Neural cell (in vitro differentiated cells): Measurements from ENCODE around the gene GXYLT2. TPM values are rescaled to one million over a fixed set of nuclear protein-coding genes. Genes with fewer than 3 reads are reported as not detected.

Source experiments
- H2AFZ ChIP-seq: fragments of 200-600, 300-800 bp; sonication (generic), shearing (Covaris generic); 2 replicates; pipeline ENCODE4 v1.6.0; 2014; ENCODE audit warnings: low read depth, mild to moderate bottlenecking, antibody characterized with exemption, low read length, moderate library complexity
- H3F3A ChIP-seq: fragments of 200-600 bp; shearing (Covaris generic); 2 replicates; pipeline ENCODE4 v1.6.1; 2016; ENCODE audit warnings: mild to moderate bottlenecking, moderate library complexity, mixed read lengths, antibody characterized with exemption, low read length; ENCODE audit not compliant: insufficient read depth, poor library complexity, severe bottlenecking
- H3K27ac ChIP-seq: fragments of 200-600, 300-800 bp; sonication (generic), shearing (Covaris generic); 2 replicates; pipeline ENCODE4 v1.5.1; 2014; ENCODE audit warnings: mild to moderate bottlenecking, low read length, moderate library complexity
- H3K27me3 ChIP-seq: fragments of 300-800, 200-600 bp; sonication (generic), shearing (Covaris generic); 2 replicates; pipeline ENCODE4 v1.6.0; 2014; ENCODE audit warnings: mild to moderate bottlenecking, low read depth, low read length, moderate library complexity; ENCODE audit not compliant: insufficient read depth
- H3K36me3 ChIP-seq: fragments of 300-800, 200-600 bp; sonication (generic), shearing (Covaris generic); 2 replicates; pipeline ENCODE4 v1.5.1; 2014; ENCODE audit warnings: mild to moderate bottlenecking, antibody characterized with exemption, low read length, moderate library complexity; ENCODE audit not compliant: insufficient read depth
- H3K4me2 ChIP-seq: fragments of 300-800, 200-600 bp; sonication (generic), shearing (Covaris generic); 2 replicates; pipeline ENCODE4 v1.6.0; 2014; ENCODE audit warnings: mild to moderate bottlenecking, low read length
- H3K4me3 ChIP-seq: fragments of 300-800, 200-600 bp; sonication (generic), shearing (Covaris generic); 2 replicates; pipeline ENCODE4 v1.5.1; 2014; ENCODE audit warnings: mild to moderate bottlenecking, low read length, moderate library complexity
- H3K79me2 ChIP-seq: fragments of 200-600 bp; shearing (Covaris generic); replicated peaks from 2 replicates; pipeline ENCODE4 v1.6.0; 2014; ENCODE audit warnings: mild to moderate bottlenecking, low read length, moderate library complexity; ENCODE audit not compliant: insufficient read depth
- H3K9ac ChIP-seq: fragments of 300-800, 200-600 bp; sonication (generic), shearing (Covaris generic); 2 replicates; pipeline ENCODE4 v1.6.1; 2016; ENCODE audit warnings: mild to moderate bottlenecking, low read length, mixed read lengths
- H3K9me2 ChIP-seq: fragments of 200-600 bp; shearing (Covaris generic); 2 replicates; pipeline ENCODE4 v1.6.1; 2016; ENCODE audit warnings: mild to moderate bottlenecking, low read length, mixed read lengths; ENCODE audit not compliant: insufficient read depth
- H3K9me3 ChIP-seq: fragments of 200-600, 300-800 bp; sonication (generic), shearing (Covaris generic); 2 replicates; pipeline ENCODE4 v1.6.1; 2016; ENCODE audit warnings: mild to moderate bottlenecking, mixed run types, low read length, moderate library complexity, mixed read lengths
- H4K20me1 ChIP-seq: fragments of 200-600 bp; shearing (Covaris generic); 2 replicates; pipeline ENCODE4 v1.6.1; 2016; ENCODE audit warnings: mild to moderate bottlenecking, mixed run types; ENCODE audit not compliant: insufficient read depth
- EP300 ChIP-seq: fragments of 450-650 bp; conservative IDR thresholded peaks from 2 replicates; pipeline ENCODE4 v1.6.1; 2014; ENCODE audit warnings: antibody characterized with exemption, mild to moderate bottlenecking, moderate library complexity; ENCODE audit not compliant: poor library complexity, severe bottlenecking
- EZH2 ChIP-seq: fragments of 200-600, 300-800 bp; shearing (Covaris generic), sonication (generic); IDR thresholded peaks from 2 replicates; pipeline ENCODE4 v1.6.1; 2014; ENCODE audit warnings: antibody characterized with exemption, low read length, borderline replicate concordance, mild to moderate bottlenecking; ENCODE audit not compliant: insufficient read depth, poor library complexity, severe bottlenecking
- MXI1 ChIP-seq: fragments of 450-650 bp; conservative IDR thresholded peaks from 2 replicates; pipeline ENCODE4 v1.6.1; 2014; ENCODE audit warnings: antibody characterized with exemption, mild to moderate bottlenecking; ENCODE audit not compliant: poor library complexity, severe bottlenecking
- POLR2AphosphoS5 ChIP-seq: IDR thresholded peaks from 2 replicates; pipeline ENCODE4 v1.6.1; 2012
- RAD21 ChIP-seq: fragments of 450-650 bp; conservative IDR thresholded peaks from 2 replicates; pipeline ENCODE4 v1.6.1; 2014; ENCODE audit warnings: antibody characterized with exemption, mild to moderate bottlenecking, moderate library complexity
- REST ChIP-seq: IDR thresholded peaks from 2 replicates; pipeline ENCODE4 v1.6.1; 2012; ENCODE audit warnings: borderline replicate concordance
- SMC3 ChIP-seq: fragments of 450-650 bp; conservative IDR thresholded peaks from 2 replicates; pipeline ENCODE4 v1.6.1; 2014; ENCODE audit warnings: antibody characterized with exemption, mild to moderate bottlenecking, moderate library complexity; ENCODE audit not compliant: poor library complexity
- TAF1 ChIP-seq: IDR thresholded peaks from 2 replicates; pipeline ENCODE4 v1.6.1; 2012; ENCODE audit warnings: low read depth
- polyA plus RNA-seq: library from polyadenylated mRNA; depleted of rRNA; stranded (reverse); fragments of >200 nt; gene quantifications from 2 replicates; pipeline ENCODE4 v1.2.3, GENCODE V29; 2014

GXYLT2 gene
- polyA plus RNA-seq, 1 donor from 2014 or later: 0.48 TPM

GRCh38 chr3:72914383-72914782 lies 26.5 kb downstream of the GXYLT2 start:
- no peak overlapping the region for H3K9ac ChIP-seq
- no peaks in the 10 kb centered on the region for H3K27me3 ChIP-seq
- H3K9me3 ChIP-seq: no peaks in the 10 kb centered on the region
- no peak overlapping the region for H3K4me2 ChIP-seq
- H3K9me2 ChIP-seq: no peaks in the 10 kb centered on the region
- H3F3A ChIP-seq: no peaks in the 10 kb centered on the region
- no peaks in the 10 kb centered on the region for H3K79me2 ChIP-seq
- no peak overlapping the region for H2AFZ ChIP-seq
- H3K4me3 ChIP-seq: no peak overlapping the region
- no peak overlapping the region for H3K27ac ChIP-seq
- TF ChIP-seq SMC3 (no peak), TAF1 (no peak)
- H4K20me1 ChIP-seq: no peaks in the 10 kb centered on the region
- H3K36me3 ChIP-seq: no peaks in the 10 kb centered on the region

DNA sequence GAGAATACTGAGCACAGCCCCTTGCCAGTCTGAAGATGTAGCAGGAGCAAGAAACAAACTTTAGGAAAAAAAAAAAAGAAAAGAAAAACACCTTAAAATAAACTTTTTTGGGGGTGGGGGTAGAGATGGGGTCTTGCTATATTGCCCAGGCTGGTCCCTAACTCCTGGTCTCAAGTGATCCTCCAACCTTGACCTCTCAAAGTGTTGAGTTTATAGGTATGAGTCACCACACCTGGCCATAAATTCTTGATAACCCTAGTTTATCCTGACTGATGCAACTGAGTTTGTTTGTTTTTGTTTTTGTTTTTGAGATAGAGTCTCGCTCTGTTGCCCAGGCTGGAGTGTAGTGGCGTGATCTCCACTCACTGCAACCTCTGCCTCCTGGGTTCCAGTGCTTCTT lies 28.4 kb downstream of the GXYLT2 start:
- H4K20me1 ChIP-seq: no peaks in the 10 kb centered on the region
- H3K9me3 ChIP-seq: no peaks in the 10 kb centered on the region
- H3K79me2 ChIP-seq: no peaks in the 10 kb centered on the region
- no peaks in the 10 kb centered on the region for H3K27me3 ChIP-seq
- H3K36me3 ChIP-seq: no peaks in the 10 kb centered on the region
- no peak overlapping the region for H3K9ac ChIP-seq
- no peak for TF ChIP-seq RAD21
- TF ChIP-seq REST: no peak
- TF ChIP-seq MXI1: no peak
- TF ChIP-seq TAF1: no peak
- TF ChIP-seq POLR2AphosphoS5: no peak
- no peak for TF ChIP-seq EP300
- H3K4me2 ChIP-seq: no peak overlapping the region
- no peak overlapping the region for H2AFZ ChIP-seq
- H3K4me3 ChIP-seq: no peak overlapping the region
- no peaks in the 10 kb centered on the region for H3K9me2 ChIP-seq
- no peak overlapping the region for H3K27ac ChIP-seq
- H3F3A ChIP-seq: no peaks in the 10 kb centered on the region

GRCh38 chr3:72919520-72919919 lies 31.7 kb downstream of the GXYLT2 start:
- no peaks in the 10 kb centered on the region for H3K36me3 ChIP-seq
- TF ChIP-seq EZH2: no peak
- H2AFZ ChIP-seq: no peak overlapping the region
- H3K9ac ChIP-seq: no peak overlapping the region
- H3K9me3 ChIP-seq: no peaks in the 10 kb centered on the region
- H3K4me3 ChIP-seq: no peak overlapping the region
- H3F3A ChIP-seq: no peaks in the 10 kb centered on the region
- no peak overlapping the region for H3K27ac ChIP-seq
- H3K9me2 ChIP-seq: no peaks in the 10 kb centered on the region
- no peaks in the 10 kb centered on the region for H3K79me2 ChIP-seq
- H4K20me1 ChIP-seq: no peaks in the 10 kb centered on the region
- H3K4me2 ChIP-seq: no peak overlapping the region
- no peaks in the 10 kb centered on the region for H3K27me3 ChIP-seq
